H7 (cell line): ENCODE results near the gene ATE1. TPM values are rescaled to one million over a fixed set of nuclear protein-coding genes. Genes with fewer than 3 reads are reported as not detected.

Experiments
- DNase-seq: peaks from one replicate; pipeline ENCODE4 v3.0.0; 2012
- H3K27me3 ChIP-seq: 2 replicates; pipeline ENCODE4 v1.6.0; 2011; ENCODE audit warnings: mild to moderate bottlenecking, low read length; ENCODE audit not compliant: control insufficient read depth, insufficient read depth
- H3K36me3 ChIP-seq: replicated peaks from 2 replicates; pipeline ENCODE4 v1.5.1; 2011; ENCODE audit warnings: low read length; ENCODE audit not compliant: control insufficient read depth, insufficient read depth
- H3K4me3 ChIP-seq: 2 replicates; pipeline ENCODE4 v1.5.1; 2011; ENCODE audit warnings: low read depth, mild to moderate bottlenecking, control low read depth, low read length, moderate library complexity; ENCODE audit not compliant: insufficient read depth
- total RNA-seq: library from RNA; depleted of rRNA; stranded (reverse); fragments of >200 nt; shearing (Covaris generic); gene quantifications from 2 replicates; pipeline ENCODE4 v1.2.3, GENCODE V29; 2014

ATE1 gene
- total RNA-seq, 1 experiment from 2014 or later, result 13.4 TPM

- no peak overlapping the region for H3K4me3 ChIP-seq
- no peaks in the 10 kb centered on the region for H3K36me3 ChIP-seq
- H3K27me3 ChIP-seq, result no peaks in the 10 kb centered on the region
- DNase-seq, result peak; percentile 50
These were observed 173.9 kb downstream of the ATE1 start for GRCh38 chr10:121753726-121754476.

GRCh38 chr10:121751191-121751760 lies 176.6 kb downstream of the ATE1 start:
- no peaks in the 10 kb centered on the region for H3K36me3 ChIP-seq
- H3K27me3 ChIP-seq, result no peaks in the 10 kb centered on the region
- no peak for DNase-seq
- H3K4me3 ChIP-seq, result no peak overlapping the region

GRCh38 chr10:121747163-121747775 lies 180.6 kb downstream of the ATE1 start:
- DNase-seq, result peak; percentile 50
- H3K36me3 ChIP-seq, result no peaks in the 10 kb centered on the region
- no peaks in the 10 kb centered on the region for H3K27me3 ChIP-seq
- no peak overlapping the region for H3K4me3 ChIP-seq

- no peaks in the 10 kb centered on the region for H3K27me3 ChIP-seq
- H3K4me3 ChIP-seq, result no peak overlapping the region
- H3K36me3 ChIP-seq, result no peaks in the 10 kb centered on the region
- no peak for DNase-seq
These were observed 186.5 kb downstream of the ATE1 start for GRCh38 chr10:121741248-121741792.

GRCh38 chr10:121740069-121740468 lies 187.8 kb downstream of the ATE1 start:
- H3K36me3 ChIP-seq, result no peaks in the 10 kb centered on the region
- H3K27me3 ChIP-seq, result no peaks in the 10 kb centered on the region
- no peak for DNase-seq
- no peak overlapping the region for H3K4me3 ChIP-seq

GRCh38 chr10:121739114-121739513 lies 188.7 kb downstream of the ATE1 start:
- H3K36me3 ChIP-seq, result no peaks in the 10 kb centered on the region
- no peak overlapping the region for H3K4me3 ChIP-seq
- no peak for DNase-seq
- H3K27me3 ChIP-seq, result no peaks in the 10 kb centered on the region

GRCh38 chr10:121736315-121737130 lies 191.3 kb downstream of the ATE1 start:
- no peaks in the 10 kb centered on the region for H3K27me3 ChIP-seq
- H3K4me3 ChIP-seq, result no peak overlapping the region
- DNase-seq, result no peak
- no peaks in the 10 kb centered on the region for H3K36me3 ChIP-seq

- DNase-seq, result no peak
- H3K4me3 ChIP-seq, result no peak overlapping the region
- H3K27me3 ChIP-seq, result no peaks in the 10 kb centered on the region
- H3K36me3 ChIP-seq, result no peaks in the 10 kb centered on the region
These were observed 192.6 kb downstream of the ATE1 start for GRCh38 chr10:121735263-121735662.

GRCh38 chr10:121734589-121735045 lies 193.2 kb downstream of the ATE1 start:
- Histone ChIP-seq H3K4me3 (no peak overlapping the region), H3K27me3 (no peaks in the 10 kb centered on the region), H3K36me3 (no peaks in the 10 kb centered on the region)
- DNase-seq, result peak; percentile 62

- Histone ChIP-seq H3K4me3 (no peak overlapping the region), H3K36me3 (no peaks in the 10 kb centered on the region), H3K27me3 (no peaks in the 10 kb centered on the region)
- peak; percentile 57 for DNase-seq
These were observed 195.0 kb downstream of the ATE1 start for GRCh38 chr10:121732656-121733445.

- no peaks in the 10 kb centered on the region for H3K36me3 ChIP-seq
- H3K27me3 ChIP-seq, result no peaks in the 10 kb centered on the region
- no peak overlapping the region for H3K4me3 ChIP-seq
- no peak for DNase-seq
These were observed 195.7 kb downstream of the ATE1 start for GRCh38 chr10:121732172-121732571.

- no peak overlapping the region for H3K4me3 ChIP-seq
- no peaks in the 10 kb centered on the region for H3K36me3 ChIP-seq
- no peaks in the 10 kb centered on the region for H3K27me3 ChIP-seq
- DNase-seq, result no peak
These were observed 203.5 kb downstream of the ATE1 start for GRCh38 chr10:121724282-121724681.

- DNase-seq, result no peak
- Histone ChIP-seq H3K36me3 (no peaks in the 10 kb centered on the region), H3K27me3 (no peaks in the 10 kb centered on the region)
These were observed 205.2 kb downstream of the ATE1 start for GRCh38 chr10:121722665-121723064.

GRCh38 chr10:121721257-121721656 lies 206.6 kb downstream of the ATE1 start:
- no peak overlapping the region for H3K4me3 ChIP-seq

More at GRCh38 chr10:121722665-121723064, 205.2 kb downstream of the ATE1 start:
- H3K4me3 ChIP-seq, result no peak overlapping the region

More at GRCh38 chr10:121721257-121721656, 206.6 kb downstream of the ATE1 start:
- DNase-seq, result no peak
- H3K36me3 ChIP-seq, result no peaks in the 10 kb centered on the region
- H3K27me3 ChIP-seq, result no peaks in the 10 kb centered on the region
